SU-DHL-6 (cell line): Measurements from ENCODE around the gene KSR1.

ENCODE experiments used
- EZH2phosphoT487 ChIP-seq: fragments of 200-600 bp; sonication (generic), shearing (Covaris generic); conservative IDR thresholded peaks from 2 replicates; pipeline ENCODE4 v1.6.1; 2018; ENCODE audit warnings: mild to moderate bottlenecking, antibody characterized with exemption, low read length, moderate library complexity, mixed read lengths
- TF ChIP-seq, protein P1 (sequence below): fragments of 200-600 bp; sonication (generic); IDR thresholded peaks from one replicate; pipeline ENCODE4 v1.5.1; 2017; ENCODE audit warnings: antibody characterized with exemption, mild to moderate bottlenecking, low read length, moderate library complexity; ENCODE audit not compliant: insufficient read depth, poor library complexity, severe bottlenecking

DNA sequence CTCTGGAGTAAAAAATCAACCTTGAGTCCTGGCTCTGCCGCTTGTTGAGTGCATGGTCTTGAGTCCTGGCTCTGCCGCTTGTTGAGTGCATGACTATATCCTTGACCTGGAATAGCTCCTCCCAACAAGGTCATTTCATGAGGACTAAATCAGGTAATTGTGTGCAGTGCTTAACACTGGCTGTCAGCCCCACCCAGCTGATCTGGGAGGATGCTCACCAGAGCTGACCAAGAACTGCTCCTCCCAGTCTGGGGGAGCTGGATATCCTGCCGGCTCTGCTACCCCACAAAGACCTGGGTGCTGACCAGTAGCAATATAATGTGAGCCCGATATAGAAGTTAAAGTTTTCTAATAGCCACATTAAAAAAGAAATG lies 154.0 kb downstream of the KSR1 start:
- TF ChIP-seq, protein P1, sequence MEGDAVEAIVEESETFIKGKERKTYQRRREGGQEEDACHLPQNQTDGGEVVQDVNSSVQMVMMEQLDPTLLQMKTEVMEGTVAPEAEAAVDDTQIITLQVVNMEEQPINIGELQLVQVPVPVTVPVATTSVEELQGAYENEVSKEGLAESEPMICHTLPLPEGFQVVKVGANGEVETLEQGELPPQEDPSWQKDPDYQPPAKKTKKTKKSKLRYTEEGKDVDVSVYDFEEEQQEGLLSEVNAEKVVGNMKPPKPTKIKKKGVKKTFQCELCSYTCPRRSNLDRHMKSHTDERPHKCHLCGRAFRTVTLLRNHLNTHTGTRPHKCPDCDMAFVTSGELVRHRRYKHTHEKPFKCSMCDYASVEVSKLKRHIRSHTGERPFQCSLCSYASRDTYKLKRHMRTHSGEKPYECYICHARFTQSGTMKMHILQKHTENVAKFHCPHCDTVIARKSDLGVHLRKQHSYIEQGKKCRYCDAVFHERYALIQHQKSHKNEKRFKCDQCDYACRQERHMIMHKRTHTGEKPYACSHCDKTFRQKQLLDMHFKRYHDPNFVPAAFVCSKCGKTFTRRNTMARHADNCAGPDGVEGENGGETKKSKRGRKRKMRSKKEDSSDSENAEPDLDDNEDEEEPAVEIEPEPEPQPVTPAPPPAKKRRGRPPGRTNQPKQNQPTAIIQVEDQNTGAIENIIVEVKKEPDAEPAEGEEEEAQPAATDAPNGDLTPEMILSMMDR, result no peak
- no peak for TF ChIP-seq EZH2phosphoT487
